Stimulated activated CD8-positive, alpha-beta memory T cell treated with anti-CD3 and anti-CD28 coated beads, Interleukin-15, amount 100 ng/mL, for 4 hours (primary cell): Measurements from ENCODE around the gene NAA38.

ENCODE experiments used
- DNase-seq, 2 donors: peaks; one replicate each; pipeline ENCODE4 v3.0.0-alpha.2; 2020; ENCODE audit warnings: low read depth in 2 of 2

Gene NAA38

GRCh38 chr17:7856811-7857712, at the start of gene NAA38:
NAA38 (minus strand) TSS chr17:7857559; CDS start chr17:7857463, 96 bp downstream.
- DNase-seq = peak; percentile 89 to 93

GRCh38 chr17:7903154-7904103, 46.1 kb upstream of the NAA38 start:
- no peak for DNase-seq

GRCh38 chr17:7897773-7898172, 40.4 kb upstream of the NAA38 start:
- DNase-seq = no peak

GRCh38 chr17:7897090-7897489, 39.7 kb upstream of the NAA38 start:
- no peak for DNase-seq

- DNase-seq = no peak
Measured at GRCh38 chr17:7894866-7895265, 37.5 kb upstream of the NAA38 start.

- DNase-seq = no peak
Measured at GRCh38 chr17:7894226-7894625, 36.9 kb upstream of the NAA38 start.

- no peak for DNase-seq
Measured at GRCh38 chr17:7893187-7893880, 36.0 kb upstream of the NAA38 start.

GRCh38 chr17:7889166-7889955, 32.0 kb upstream of the NAA38 start:
- DNase-seq = no peak

GRCh38 chr17:7888184-7888920, 31.0 kb upstream of the NAA38 start, which contains the start of gene CHD3:
CHD3 (plus strand) TSS chr17:7888789; CDS start chr17:7889001, 212 bp downstream.
- no peak for DNase-seq

GRCh38 chr17:7887482-7888183, 30.3 kb upstream of the NAA38 start:
- peak; percentile 82 to 91 for DNase-seq

- no peak for DNase-seq
Measured at GRCh38 chr17:7887038-7887481, 29.7 kb upstream of the NAA38 start.

- DNase-seq = peak; percentile 19 to 28
Measured at GRCh38 chr17:7886227-7887037, 29.1 kb upstream of the NAA38 start.

- peak; percentile 13 to 21 for DNase-seq
Measured at GRCh38 chr17:7885367-7886226, 28.2 kb upstream of the NAA38 start.

- DNase-seq = peak; percentile 31 to 51
Measured at GRCh38 chr17:7884581-7885366, 27.4 kb upstream of the NAA38 start.

GRCh38 chr17:7883781-7884386, 26.5 kb upstream of the NAA38 start:
- peak in 1 of 2 donors; percentile 27 for DNase-seq

GRCh38 chr17:7882629-7883028, 25.3 kb upstream of the NAA38 start:
- no peak for DNase-seq
